Kidney epithelial cell (primary cell): ENCODE measurements around the gene CLIC3. TPM values are rescaled to one million over a fixed set of nuclear protein-coding genes. Genes with fewer than 3 reads are reported as not detected.

Experiments used
- DNase-seq: peaks from one replicate; pipeline ENCODE4 v3.0.0-alpha.2; 2010; ENCODE audit warnings: low read depth
- H3K27me3 ChIP-seq: 2 replicates; pipeline ENCODE4 v1.6.0; 2011; ENCODE audit warnings: low read length; ENCODE audit not compliant: control insufficient read depth, insufficient read depth
- H3K36me3 ChIP-seq: 2 replicates; pipeline ENCODE4 v1.5.1; 2011; ENCODE audit warnings: low read length; ENCODE audit not compliant: control insufficient read depth, insufficient read depth
- H3K4me3 ChIP-seq: 2 replicates; pipeline ENCODE4 v1.5.1; 2011; ENCODE audit warnings: low read depth, mild to moderate bottlenecking, control low read depth, low read length
- total RNA-seq: library from RNA; depleted of rRNA; stranded (reverse); fragments of >200 nt; gene quantifications from 2 replicates; pipeline ENCODE4 v1.2.3, GENCODE V29; 2015
- TF ChIP-seq, protein P1 (sequence below): IDR thresholded peaks from 2 replicates; pipeline ENCODE4 v1.5.1; 2011; ENCODE audit warnings: mild to moderate bottlenecking, moderate library complexity, low read length, control low read depth, inconsistent platforms; ENCODE audit not compliant: insufficient read depth, poor library complexity, severe bottlenecking

The CLIC3 gene
- total RNA-seq, 1 donor from 2014 or later: not detected

DNA sequence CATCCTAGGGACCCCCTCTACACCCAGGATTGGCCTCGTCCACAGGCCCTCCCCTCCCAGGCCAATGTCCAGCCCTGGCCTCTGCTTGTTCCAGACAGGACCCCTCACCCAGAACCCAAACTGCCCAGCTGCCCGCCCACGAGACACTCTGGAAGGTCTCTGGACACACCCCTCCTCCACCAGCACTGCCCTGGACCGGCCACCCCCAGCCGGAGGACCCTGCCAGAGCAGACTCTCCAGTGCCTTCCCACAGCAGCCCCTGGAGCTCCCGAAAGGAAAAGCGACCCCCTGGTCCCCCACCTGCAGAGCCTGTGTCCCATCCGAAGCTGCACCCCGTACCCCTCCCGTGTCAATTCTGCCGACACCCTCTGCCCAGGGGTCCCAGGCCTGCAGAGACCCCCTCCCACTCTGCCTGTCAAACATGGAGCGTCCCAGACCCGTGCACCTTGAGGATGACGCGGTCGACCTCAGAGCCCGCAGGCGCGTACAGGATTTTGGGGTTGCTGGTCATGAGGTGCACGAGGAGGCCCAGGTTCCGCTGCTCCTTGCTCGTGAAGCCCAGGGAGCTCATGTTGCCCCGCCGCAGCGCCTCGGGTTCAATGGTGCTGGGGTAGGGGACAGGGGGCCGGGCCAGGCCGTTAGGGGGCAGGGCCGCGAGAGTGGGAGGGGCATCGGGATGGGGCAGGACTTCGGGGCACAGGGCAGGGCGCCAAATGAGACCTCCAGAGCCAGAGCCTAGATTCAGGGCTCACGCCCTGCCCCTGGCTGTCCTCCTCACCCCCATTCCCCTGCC, 23.7 kb upstream of the CLIC3 start:
- no peak for DNase-seq
- TF ChIP-seq, protein P1, sequence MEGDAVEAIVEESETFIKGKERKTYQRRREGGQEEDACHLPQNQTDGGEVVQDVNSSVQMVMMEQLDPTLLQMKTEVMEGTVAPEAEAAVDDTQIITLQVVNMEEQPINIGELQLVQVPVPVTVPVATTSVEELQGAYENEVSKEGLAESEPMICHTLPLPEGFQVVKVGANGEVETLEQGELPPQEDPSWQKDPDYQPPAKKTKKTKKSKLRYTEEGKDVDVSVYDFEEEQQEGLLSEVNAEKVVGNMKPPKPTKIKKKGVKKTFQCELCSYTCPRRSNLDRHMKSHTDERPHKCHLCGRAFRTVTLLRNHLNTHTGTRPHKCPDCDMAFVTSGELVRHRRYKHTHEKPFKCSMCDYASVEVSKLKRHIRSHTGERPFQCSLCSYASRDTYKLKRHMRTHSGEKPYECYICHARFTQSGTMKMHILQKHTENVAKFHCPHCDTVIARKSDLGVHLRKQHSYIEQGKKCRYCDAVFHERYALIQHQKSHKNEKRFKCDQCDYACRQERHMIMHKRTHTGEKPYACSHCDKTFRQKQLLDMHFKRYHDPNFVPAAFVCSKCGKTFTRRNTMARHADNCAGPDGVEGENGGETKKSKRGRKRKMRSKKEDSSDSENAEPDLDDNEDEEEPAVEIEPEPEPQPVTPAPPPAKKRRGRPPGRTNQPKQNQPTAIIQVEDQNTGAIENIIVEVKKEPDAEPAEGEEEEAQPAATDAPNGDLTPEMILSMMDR: no peak
- peaks cover 2% of the 10 kb centered on the region for H3K36me3 ChIP-seq
- no peaks in the 10 kb centered on the region for H3K27me3 ChIP-seq
- no peak overlapping the region for H3K4me3 ChIP-seq

DNA sequence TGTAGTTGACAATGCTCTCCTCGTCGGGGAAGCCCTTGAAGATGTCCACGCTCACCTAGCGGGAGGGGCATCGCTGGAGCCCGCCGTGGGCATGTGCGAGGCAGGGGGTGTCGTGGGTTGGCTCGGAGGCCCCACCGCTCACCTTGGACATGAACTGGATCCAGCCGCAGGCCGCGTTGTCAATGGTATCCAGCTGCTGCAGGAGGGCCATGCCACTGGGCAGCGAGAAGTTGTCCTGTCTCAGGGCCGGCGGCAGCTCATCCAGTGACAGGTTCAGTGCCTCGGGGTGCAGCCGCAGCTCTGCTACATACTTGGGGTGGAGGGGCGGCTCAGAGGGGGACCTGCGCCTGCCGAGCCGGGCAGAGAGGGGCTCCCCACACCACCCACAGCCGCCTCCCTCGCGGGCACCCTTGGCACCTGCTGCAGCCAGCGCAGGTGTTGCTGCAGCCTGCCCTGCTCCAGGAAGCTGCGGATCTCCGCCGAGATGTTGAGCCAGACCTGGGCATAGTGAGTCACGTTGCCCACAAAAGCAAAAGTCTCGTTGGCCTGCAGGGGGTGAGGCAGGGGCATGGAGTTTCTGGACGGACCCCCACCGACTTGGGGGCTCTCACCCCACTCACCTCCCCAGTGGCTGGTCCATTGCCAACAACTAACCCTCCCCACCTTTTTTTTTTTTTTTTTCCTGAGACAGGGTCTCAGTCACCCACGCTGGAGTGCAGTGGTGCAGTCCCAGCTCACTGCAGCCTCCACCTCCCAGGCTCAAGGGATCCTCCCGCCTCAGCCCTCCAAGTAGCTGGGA, 22.6 kb upstream of the CLIC3 start:
- DNase-seq: no peak
- Histone ChIP-seq H3K4me3 (no peak overlapping the region), H3K27me3 (no peaks in the 10 kb centered on the region), H3K36me3 (peaks cover 2% of the 10 kb centered on the region)
- TF ChIP-seq, protein P1: no peak

DNA sequence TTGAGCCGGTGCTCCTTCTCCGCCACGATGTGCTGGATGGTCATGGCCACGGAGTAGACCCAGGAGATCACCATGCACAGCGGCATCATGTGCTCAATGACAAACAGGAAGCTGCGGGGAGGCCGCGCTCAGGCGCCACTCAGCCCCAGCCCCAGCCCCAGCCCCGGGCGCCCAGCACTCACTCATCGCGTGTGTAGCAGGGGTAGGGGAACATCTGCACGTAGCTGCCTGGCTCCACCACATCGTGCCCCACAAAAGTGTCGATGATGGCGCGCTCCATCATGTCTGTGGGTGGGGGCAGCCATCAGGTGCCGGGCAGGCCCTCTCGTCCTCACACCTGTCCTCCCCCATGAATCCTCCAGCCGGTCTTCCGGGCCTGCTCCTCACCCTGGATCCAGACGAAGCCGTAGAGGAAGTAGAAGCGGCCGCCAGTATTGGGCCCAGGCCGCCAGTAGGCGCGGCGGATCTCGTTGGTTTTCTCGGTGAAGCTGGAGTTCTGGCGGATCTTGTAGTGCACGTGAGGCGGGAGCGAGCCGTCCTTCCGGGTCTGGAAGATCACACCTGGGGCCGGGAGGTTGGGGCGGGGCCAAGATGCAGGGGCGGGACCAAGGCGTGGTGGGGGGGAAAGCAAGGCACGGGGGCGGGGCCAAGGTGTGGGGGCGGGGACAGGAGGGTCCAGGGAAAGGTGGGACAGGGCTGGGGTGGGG, 21.6 kb upstream of the CLIC3 start:
- peaks cover 2% of the 10 kb centered on the region for H3K36me3 ChIP-seq
- TF ChIP-seq, protein P1: no peak
- no peak for DNase-seq
- no peak overlapping the region for H3K4me3 ChIP-seq
- H3K27me3 ChIP-seq: no peaks in the 10 kb centered on the region

DNA sequence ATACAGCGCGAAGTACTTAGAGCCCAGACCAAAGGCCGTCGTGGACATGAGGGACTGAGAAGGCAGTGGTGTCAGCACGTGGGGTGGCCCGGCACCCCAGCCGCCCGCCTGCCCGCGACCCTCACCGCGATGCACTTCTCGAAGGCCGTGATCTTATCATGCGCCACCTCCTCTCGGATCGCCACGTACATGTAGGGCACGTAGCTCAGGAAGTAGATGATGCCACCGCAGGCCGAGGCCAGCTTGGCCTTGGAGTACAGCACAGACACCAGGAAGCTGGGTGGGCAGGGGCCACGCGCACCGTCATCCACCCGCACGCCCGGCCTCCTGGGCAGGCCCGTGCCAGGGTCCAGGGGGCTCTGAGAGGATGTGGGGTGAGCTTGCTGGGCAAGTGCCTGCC, 20.7 kb upstream of the CLIC3 start:
- DNase-seq: no peak
- TF ChIP-seq, protein P1: no peak
- Histone ChIP-seq H3K27me3 (no peaks in the 10 kb centered on the region), H3K36me3 (no peaks in the 10 kb centered on the region), H3K4me3 (no peak overlapping the region)

DNA sequence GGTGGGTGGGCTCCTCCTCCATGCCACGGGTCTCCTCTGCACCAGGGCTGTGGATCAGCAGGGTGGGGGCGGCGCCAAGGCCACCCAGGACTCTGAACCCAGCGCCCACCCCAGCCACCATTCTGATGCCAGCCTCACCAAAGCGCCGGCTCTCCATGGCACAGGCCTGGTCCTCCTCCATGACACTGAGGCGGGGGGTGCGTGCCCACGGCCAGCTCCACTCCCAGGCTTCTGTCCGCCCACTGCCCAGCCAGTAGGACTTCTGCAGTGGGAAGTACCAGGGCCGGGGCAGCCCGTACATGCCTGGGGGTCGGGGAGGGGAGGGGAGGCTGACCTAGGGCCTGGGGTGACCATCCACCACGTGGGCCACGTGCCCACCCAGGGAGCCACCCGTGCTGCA, 20.1 kb upstream of the CLIC3 start:
- DNase-seq: no peak
- Histone ChIP-seq H3K27me3 (no peaks in the 10 kb centered on the region), H3K36me3 (no peaks in the 10 kb centered on the region), H3K4me3 (no peak overlapping the region)
- TF ChIP-seq, protein P1: no peak
